IMR-90 (cell line): ENCODE results near the gene MED12L. TPM values are rescaled to one million over a fixed set of nuclear protein-coding genes. Genes with fewer than 3 reads are reported as not detected.
"Not testable (repeated sequence)": the region's sequence is repeated elsewhere in the genome, so short reads cannot be mapped to it uniquely, and the experiment has no call there.

Source experiments
- ATAC-seq: fragments of 200-7000 bp; cut with Tn5 transposase; 2 replicates; pipeline ENCODE4 v1.9.1; 2020; ENCODE audit warnings: low read depth, mild to moderate bottlenecking, moderate library complexity
- BruUV-seq: library from RNA; stranded (reverse); fragments of 400-500 nt; replicated peaks from 2 replicates; lab custom pipeline; 2021; lab: Mats Ljungman, UMichigan
- CTCF ChIA-PET: fragments of 300-600 bp; formaldehyde crosslinking; extraction: SDS; loops from one replicate; lab custom pipeline; 2021; ENCODE audit warnings: antibody characterized with exemption; lab: Yijun Ruan, JAX
- POLR2A ChIA-PET: fragments of 300-600 bp; sonication (Branson Sonifier 250); formaldehyde crosslinking; loops from one replicate; lab custom pipeline; 2022; ENCODE audit warnings: antibody characterized with exemption; ENCODE audit not compliant: unreplicated experiment; lab: Charles Lee
- DNase-seq: peaks from one replicate; pipeline ENCODE4 v3.0.0; 2013
- H2AFZ ChIP-seq: replicated peaks from 2 replicates; pipeline ENCODE3; 2013; ENCODE audit warnings: low read length, mild to moderate bottlenecking; ENCODE audit not compliant: poor library complexity
- H2AK5ac ChIP-seq: 2 replicates; pipeline ENCODE4 v1.6.1; 2013; ENCODE audit warnings: low read depth, low read length, inconsistent platforms
- H2AK9ac ChIP-seq: replicated peaks from 2 replicates; pipeline ENCODE3; 2013; ENCODE audit warnings: mild to moderate bottlenecking, low read depth, low read length, moderate library complexity; ENCODE audit not compliant: poor library complexity
- H2BK120ac ChIP-seq: 2 replicates; pipeline ENCODE4 v1.6.1; 2013; ENCODE audit warnings: low read depth, low read length, inconsistent platforms
- H2BK15ac ChIP-seq: 3 replicates; pipeline ENCODE4 v1.6.1; 2013; ENCODE audit warnings: low read depth, low read length, inconsistent platforms
- H2BK20ac ChIP-seq: 2 replicates; pipeline ENCODE4 v1.6.1; 2013; ENCODE audit warnings: low read depth, mild to moderate bottlenecking, inconsistent platforms, low read length, moderate library complexity
- H2BK5ac ChIP-seq: 2 replicates; pipeline ENCODE4 v1.6.1; 2013; ENCODE audit warnings: mild to moderate bottlenecking, low read depth, low read length, inconsistent platforms; ENCODE audit not compliant: poor library complexity, severe bottlenecking
- H3K14ac ChIP-seq: replicated peaks from 2 replicates; pipeline ENCODE4 v1.6.1; 2013; ENCODE audit warnings: low read depth, low read length, inconsistent platforms
- H3K18ac ChIP-seq: 2 replicates; pipeline ENCODE4 v1.6.1; 2013; ENCODE audit warnings: low read depth, low read length, control low read depth
- H3K23ac ChIP-seq: 2 replicates; pipeline ENCODE4 v1.6.1; 2013; ENCODE audit warnings: low read depth, low read length, inconsistent platforms
- H3K27ac ChIP-seq: 2 replicates; pipeline ENCODE4 v1.5.1; 2013; ENCODE audit warnings: mild to moderate bottlenecking, control low read depth, low read length; ENCODE audit not compliant: insufficient read depth
- H3K27me3 ChIP-seq: 2 replicates; pipeline ENCODE4 v1.6.1; 2013; ENCODE audit warnings: low read length; ENCODE audit not compliant: control insufficient read depth, insufficient read depth
- H3K36me3 ChIP-seq: 2 replicates; pipeline ENCODE4 v1.6.1; 2013; ENCODE audit warnings: low read length, mixed read lengths; ENCODE audit not compliant: control insufficient read depth, insufficient read depth
- H3K4ac ChIP-seq: 2 replicates; pipeline ENCODE4 v1.6.1; 2013; ENCODE audit warnings: low read depth, low read length, inconsistent platforms
- H3K4me1 ChIP-seq: 2 replicates; pipeline ENCODE4 v1.6.1; 2013; ENCODE audit warnings: low read length, mixed read lengths; ENCODE audit not compliant: control insufficient read depth, insufficient read depth
- H3K4me2 ChIP-seq: 2 replicates; pipeline ENCODE4 v1.6.1; 2013; ENCODE audit warnings: low read depth, mild to moderate bottlenecking, control low read depth, low read length, moderate library complexity
- H3K4me3 ChIP-seq: 2 replicates; pipeline ENCODE4 v1.5.1; 2013; ENCODE audit warnings: low read depth, mild to moderate bottlenecking, control low read depth, low read length, moderate library complexity; ENCODE audit not compliant: insufficient read depth
- H3K56ac ChIP-seq: 2 replicates; pipeline ENCODE4 v1.6.1; 2013; ENCODE audit warnings: low read length, inconsistent platforms; ENCODE audit not compliant: insufficient read depth; ENCODE audit errors: extremely low read depth
- H3K79me1 ChIP-seq, 2 experiments: 2 replicates each; pipeline ENCODE4 v1.6.1; 2013; ENCODE audit warnings: low read length in 2 of 2, inconsistent platforms in 1 of 2, low read depth in 1 of 2
- H3K9ac ChIP-seq: 2 replicates; pipeline ENCODE4 v1.6.1; 2013; ENCODE audit warnings: low read depth, low read length, control low read depth
- H3K9me1 ChIP-seq: 2 replicates; pipeline ENCODE4 v1.6.1; 2013; ENCODE audit warnings: low read length, inconsistent platforms; ENCODE audit not compliant: insufficient read depth
- H3K9me3 ChIP-seq: 2 replicates; pipeline ENCODE4 v1.6.1; 2013; ENCODE audit warnings: low read length; ENCODE audit not compliant: control insufficient read depth, insufficient read depth
- H4K20me1 ChIP-seq: 2 replicates; pipeline ENCODE4 v1.6.1; 2013; ENCODE audit warnings: low read length, inconsistent platforms; ENCODE audit not compliant: insufficient read depth
- H4K5ac ChIP-seq: 2 replicates; pipeline ENCODE4 v1.6.1; 2013; ENCODE audit warnings: mild to moderate bottlenecking, low read depth, low read length, control low read depth
- H4K8ac ChIP-seq, 2 experiments: 2 replicates each; pipeline ENCODE4 v1.6.1; 2013; ENCODE audit warnings: low read depth in 2 of 2, low read length in 2 of 2, control low read depth in 1 of 2, inconsistent platforms in 1 of 2
- H4K91ac ChIP-seq: 2 replicates; pipeline ENCODE4 v1.6.1; 2013; ENCODE audit warnings: low read depth, low read length, inconsistent platforms; ENCODE audit not compliant: insufficient read depth
- CHD1 ChIP-seq: IDR thresholded peaks from 2 replicates; pipeline ENCODE4 v1.6.1; 2012; ENCODE audit warnings: low read depth, low read length, improper control_type of control experiment
- FOS ChIP-seq: fragments of 150-350 bp; IDR thresholded peaks from 2 replicates; pipeline ENCODE4 v1.6.1; 2016; ENCODE audit warnings: low read depth, low read length
- MAZ ChIP-seq: IDR thresholded peaks from 2 replicates; pipeline ENCODE4 v1.6.1; 2012; ENCODE audit warnings: low read depth, mild to moderate bottlenecking, low read length, improper control_type of control experiment, moderate library complexity, borderline replicate concordance
- MXI1 ChIP-seq: IDR thresholded peaks from 2 replicates; pipeline ENCODE4 v1.6.1; 2012; ENCODE audit warnings: low read depth, mild to moderate bottlenecking, low read length, moderate library complexity, borderline replicate concordance
- POLR2A ChIP-seq: IDR thresholded peaks from 2 replicates; pipeline ENCODE4 v1.6.1; 2012; ENCODE audit warnings: mild to moderate bottlenecking, low read depth, low read length
- RAD21 ChIP-seq: IDR thresholded peaks from 2 replicates; pipeline ENCODE4 v1.6.1; 2012; ENCODE audit warnings: low read length, improper control_type of control experiment
- SMC3 ChIP-seq: fragments of 150-350 bp; IDR thresholded peaks from 2 replicates; pipeline ENCODE4 v1.6.1; 2016; ENCODE audit warnings: low read depth, mild to moderate bottlenecking, antibody characterized with exemption, low read length, moderate library complexity
- WGBS, 2 experiments: methylation state at CpG; one replicate each; pipeline versions ENCODE4 v1.1.5 to v1.1.7; 2013; ENCODE audit warnings: missing lambda C conversion rate in 2 of 2; ENCODE audit not compliant: insufficient read length in 1 of 2; ENCODE audit errors: extremely low coverage in 2 of 2; 5-methylcytosine and 5-hydroxymethylcytosine counted together
- dilution Hi-C: fragments of 300-500 bp; cut with HindIII; formaldehyde crosslinking; loops from one replicate; pipeline ENCODE4 v1.14.3; 2018; ENCODE audit warnings: low sequenced_read_pairs; ENCODE audit not compliant: unreplicated experiment
- in situ Hi-C: fragments of 300-500 bp; cut with MboI; formaldehyde crosslinking; loops from 3 replicates; pipeline ENCODE4 v1.14.3; 2019; ENCODE audit warnings: low sequenced_read_pairs, inconsistent platforms, mixed read lengths
- intact Hi-C: fragments of 100-400 bp; cut with micrococcal nuclease; formaldehyde crosslinking; loops from 2 replicates; pipeline ENCODE4 v1.10.0; 2022
- polyA plus RNA-seq, 3 experiments: library from polyadenylated mRNA; depleted of rRNA; stranded (reverse); fragments of >200 nt; gene quantifications; 2 replicates each; pipeline ENCODE4 v1.2.3, GENCODE V29; 2012; ENCODE audit warnings: low replicate concordance in 1 of 3
- total RNA-seq: library from RNA; depleted of rRNA; stranded (reverse); fragments of >200 nt; gene quantifications from 2 replicates; pipeline ENCODE4 v1.2.3, GENCODE V29; 2012

Gene MED12L
- total and polyA plus RNA-seq, 2 of the 4 experiments (the other 2 are of a cell fraction): 0.05 to 0.18 TPM

- Histone ChIP-seq H3K79me1 (no peaks in the 10 kb centered on the region), H4K5ac (no peak overlapping the region), H4K8ac (no peak overlapping the region), H3K4me3 (no peak overlapping the region), H3K4me2 (no peak overlapping the region), H3K4me1 (peaks cover 2% of the 10 kb centered on the region; the same call in 1 of the 2 replicates), H4K91ac (no peak overlapping the region), H3K14ac (no peak overlapping the region), H2BK120ac (no peak overlapping the region), H2BK15ac (no peak overlapping the region), H3K18ac (no peak overlapping the region), H3K9ac (no peak overlapping the region), H3K23ac (no peak overlapping the region), H4K20me1 (no peaks in the 10 kb centered on the region), H3K4ac (no peak overlapping the region), H3K27me3 (no peaks in the 10 kb centered on the region), H3K9me3 (no peaks in the 10 kb centered on the region), H2AFZ (no peak overlapping the region), H3K56ac (no peak overlapping the region), H3K36me3 (no peaks in the 10 kb centered on the region), H3K9me1 (no peaks in the 10 kb centered on the region), H2AK9ac (no peak overlapping the region), H2BK20ac (no peak overlapping the region), H3K27ac (no peak overlapping the region), H2BK5ac (no peak overlapping the region), H2AK5ac (no peak overlapping the region)
- ChIA-PET POLR2A (no interaction called here), CTCF (no interaction called here)
- TF ChIP-seq FOS (no peak), MAZ (no peak), CHD1 (no peak), RAD21 (no peak), MXI1 (no peak), SMC3 (no peak), POLR2A (no peak)
- intact Hi-C loops: no loop called here
- DNase-seq (peak; percentile 44), ATAC-seq (no peak)
- BruUV-seq: no TSS peak
- WGBS, 2 experiments: no CpG with 5 or more reads among the region's 7 CpGs
- in situ Hi-C loops: no loop called here
- dilution Hi-C loops: no loop called here
These were observed 151.3 kb downstream of the MED12L start for GRCh38 chr3:151236736-151237135.

DNA sequence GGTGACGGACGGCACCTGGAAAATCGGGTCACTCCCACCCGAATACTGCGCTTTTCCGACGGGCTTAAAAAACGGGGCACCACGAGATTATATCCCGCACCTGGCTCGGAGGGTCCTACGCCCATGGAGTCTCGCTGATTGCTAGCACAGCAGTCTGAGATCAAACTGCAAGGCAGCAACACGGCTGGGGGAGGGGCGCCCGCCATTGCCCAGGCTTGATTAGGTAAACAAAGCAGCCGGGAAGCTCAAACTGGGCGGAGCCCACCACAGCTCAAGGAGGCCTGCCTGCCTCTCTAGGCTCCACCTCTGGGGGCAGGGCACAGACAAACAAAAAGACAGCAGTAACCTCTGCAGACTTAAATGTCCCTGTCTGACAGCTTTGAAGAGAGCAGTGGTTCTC is 156.5 kb downstream of the MED12L start:
- H4K91ac ChIP-seq, CTCF ChIA-PET: not testable (repeated sequence)

More for the DNA sequence above, 156.5 kb downstream of the MED12L start:
- H3K9me1 ChIP-seq, dilution Hi-C loops, H2AK9ac ChIP-seq, H3K27ac ChIP-seq, H3K27me3 ChIP-seq, POLR2A ChIA-PET, H3K14ac ChIP-seq, H3K9me3 ChIP-seq, H3K4me1 ChIP-seq, H3K18ac ChIP-seq, H3K4ac ChIP-seq, H3K56ac ChIP-seq, intact Hi-C loops, H2AK5ac ChIP-seq, H2BK15ac ChIP-seq, ATAC-seq, H3K4me3 ChIP-seq, H3K23ac ChIP-seq, H4K20me1 ChIP-seq, H3K4me2 ChIP-seq, H2BK5ac ChIP-seq, H2BK20ac ChIP-seq, H2AFZ ChIP-seq, H3K9ac ChIP-seq, DNase-seq, in situ Hi-C loops, H3K79me1 ChIP-seq, H4K5ac ChIP-seq, H2BK120ac ChIP-seq, H4K8ac ChIP-seq, BruUV-seq, H3K36me3 ChIP-seq: not testable (repeated sequence)
- WGBS, 2 experiments: no CpG with 5 or more reads among the region's 18 CpGs
